Measurements from ENCODE around the gene THRAP3. TPM values are rescaled to one million over a fixed set of nuclear protein-coding genes. Genes with fewer than 3 reads are reported as not detected.
"Not testable (repeated sequence)": the region's sequence is repeated elsewhere in the genome, so short reads cannot be mapped to it uniquely, and the experiment has no call there.

Gene THRAP3
- total RNA-seq, 4 donors from 2014 or later: 90.3 to 116 (median 104) TPM

GRCh38 chr1:36222481-36223380 lies 1.5 kb upstream of the THRAP3 start:
- H3K9me3 ChIP-seq: no peaks in the 10 kb centered on the region
- H3K4me1 ChIP-seq: peaks cover 33 to 39% (median 38%) of the 10 kb centered on the region in 4 donors
- intact Hi-C loops (cut with DNase I): no loop called here
- H3K36me3 ChIP-seq: peaks cover 0 to 6% (median 3%) of the 10 kb centered on the region in 4 donors
- peak overlapping the region; percentile 83 to 99 (median 98) for H3K27ac ChIP-seq (replicated peaks in 1 of 4)
- no peak for TF ChIP-seq POLR2AphosphoS5 (IDR thresholded peaks at IDR 0.05)
- no peak for TF ChIP-seq POLR2A (IDR thresholded peaks at IDR 0.05; ENCODE audit: low read depth)
- no peak for TF ChIP-seq CTCF (IDR thresholded peaks at IDR 0.05)
- TF ChIP-seq EP300 (IDR thresholded peaks at IDR 0.05): no peak
- WGBS: 85% methylated on average over 33 of the region's 33 CpGs
- H3K4me3 ChIP-seq: peak overlapping the region; percentile 81 to 92 (median 86)
- no peaks in the 10 kb centered on the region for H3K27me3 ChIP-seq
- no peak for DNase-seq (ENCODE audit: extremely low spot score)

- no peaks in the 10 kb centered on the region for H3K27me3 ChIP-seq
- H3K9me3 ChIP-seq: no peaks in the 10 kb centered on the region
- DNase-seq (ENCODE audit: extremely low spot score): no peak
- peak overlapping the region; percentile 83 to 99 (median 98) for H3K27ac ChIP-seq (replicated peaks in 1 of 4)
- WGBS: 4% methylated on average over 16 of the region's 16 CpGs
- peak overlapping the region; percentile 81 to 92 (median 86) for H3K4me3 ChIP-seq
- peak; percentile 4 for TF ChIP-seq POLR2A (IDR thresholded peaks at IDR 0.05; ENCODE audit: low read depth)
- TF ChIP-seq EP300 (IDR thresholded peaks at IDR 0.05): no peak
- no peak for TF ChIP-seq POLR2AphosphoS5 (IDR thresholded peaks at IDR 0.05)
- peak in 1 of 3 experiments; percentile 2 for TF ChIP-seq CTCF (IDR thresholded peaks at IDR 0.05)
- H3K4me1 ChIP-seq: peaks cover 39 to 46% (median 46%) of the 10 kb centered on the region in 4 donors
- peaks cover 0 to 13% (median 10%) of the 10 kb centered on the region in 4 donors for H3K36me3 ChIP-seq
- intact Hi-C loops (cut with DNase I): no loop called here
These were observed 755 bp upstream of the THRAP3 start for GRCh38 chr1:36223381-36223995.

DNA sequence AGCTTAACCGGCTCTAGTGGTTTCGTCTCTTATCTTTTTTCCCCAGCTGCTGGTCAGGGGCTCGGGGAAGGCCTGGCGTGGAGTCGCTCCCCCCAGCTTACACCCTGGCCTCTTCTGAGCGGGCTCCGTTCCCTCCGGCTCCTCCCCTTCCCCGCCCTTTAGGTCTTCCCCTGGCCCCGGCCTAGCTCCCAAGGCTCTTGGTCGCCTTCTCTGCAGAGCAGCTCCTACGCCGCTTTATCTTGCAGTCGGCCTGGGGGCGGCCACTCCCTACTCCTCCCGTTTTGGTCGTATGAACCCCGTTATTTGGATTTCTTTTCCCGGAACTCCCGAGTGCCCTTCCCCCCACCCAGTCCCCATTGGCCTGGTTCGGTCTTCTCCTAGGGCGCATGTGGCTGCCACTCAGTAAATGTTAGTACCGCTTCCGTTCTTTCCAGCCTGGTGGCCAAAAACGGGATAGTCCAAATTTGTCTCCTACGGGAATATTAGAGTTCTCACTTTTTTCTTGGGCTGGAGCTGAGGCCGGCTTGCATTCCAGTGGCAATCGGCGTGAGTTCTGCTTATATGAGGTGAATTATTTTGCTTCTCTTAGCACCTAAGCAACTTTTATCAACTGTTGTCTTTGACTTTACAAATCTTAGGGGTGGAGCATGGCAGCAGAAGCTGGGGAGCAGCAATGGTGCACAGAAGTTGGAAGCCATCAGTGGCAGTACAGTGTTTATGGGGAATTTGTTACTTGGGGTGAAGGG lies 467 bp downstream of the THRAP3 start:
- WGBS: under 1% methylated on average over 29 of the region's 29 CpGs
- DNase-seq (ENCODE audit: extremely low spot score): peak; percentile 96
- peak overlapping the region; percentile 96 to 99 (median 98) for H3K27ac ChIP-seq (replicated peaks in 1 of 4)
- peak overlapping the region; percentile 81 to 92 (median 86) for H3K4me3 ChIP-seq
- TF ChIP-seq POLR2AphosphoS5 (IDR thresholded peaks at IDR 0.05) (peak in 1 of 2 donors; percentile 0), POLR2A (IDR thresholded peaks at IDR 0.05; ENCODE audit: low read depth) (no peak), EP300 (IDR thresholded peaks at IDR 0.05) (no peak), CTCF (IDR thresholded peaks at IDR 0.05) (peak; percentile 21 to 55 (median 28))
- H3K9me3 ChIP-seq: no peaks in the 10 kb centered on the region
- intact Hi-C loops (cut with DNase I): loop anchor here (5.0 kb wide), 1 partner anchor 63 kb away; no protein-coding TSS in a partner anchor
- peaks cover 43 to 58% (median 57%) of the 10 kb centered on the region in 4 donors for H3K4me1 ChIP-seq
- H3K27me3 ChIP-seq: no peaks in the 10 kb centered on the region
- H3K36me3 ChIP-seq: peaks cover 0 to 23% (median 15%) of the 10 kb centered on the region in 4 donors

DNA sequence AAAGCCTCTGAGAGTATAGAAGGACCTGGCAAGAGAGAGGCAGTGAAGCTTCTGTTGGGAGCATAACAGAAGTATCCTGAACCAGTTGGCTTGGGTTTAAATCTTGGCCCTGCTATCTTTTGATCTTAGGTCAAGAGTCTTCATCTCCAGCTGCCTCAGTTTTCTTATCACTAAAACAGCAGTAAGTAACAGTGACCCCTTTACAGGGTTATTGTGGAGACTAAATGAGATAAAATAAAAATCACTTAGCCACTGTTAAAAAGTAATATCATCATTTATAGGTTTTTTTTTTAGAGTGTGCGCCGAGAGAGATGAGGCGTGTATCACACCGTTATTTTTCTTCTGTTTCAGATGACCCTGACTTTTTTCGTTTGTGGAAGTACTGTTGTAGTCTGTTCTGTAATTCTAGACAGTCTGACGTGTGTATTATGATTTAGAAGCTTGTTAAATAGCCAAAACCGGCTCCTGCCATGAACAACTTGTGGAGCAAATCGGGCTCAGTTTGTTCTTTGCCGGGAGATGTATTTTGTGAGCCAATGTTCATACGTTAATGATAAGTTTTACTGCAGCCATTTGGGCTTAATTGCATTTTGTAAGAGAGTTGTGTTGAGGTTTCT lies 1.1 kb downstream of the THRAP3 start:
- Histone ChIP-seq H3K9me3 (no peaks in the 10 kb centered on the region), H3K4me3 (peak overlapping the region; percentile 81 to 92 (median 86)), H3K4me1 (peaks cover 46 to 65% (median 64%) of the 10 kb centered on the region in 4 donors), H3K36me3 (peaks cover 0 to 29% (median 21%) of the 10 kb centered on the region in 4 donors), H3K27ac (replicated peaks in 1 of 4) (peak overlapping the region; percentile 96 to 99 (median 98)), H3K27me3 (no peaks in the 10 kb centered on the region)
- TF ChIP-seq POLR2AphosphoS5 (IDR thresholded peaks at IDR 0.05) (no peak), POLR2A (IDR thresholded peaks at IDR 0.05; ENCODE audit: low read depth) (no peak), CTCF (IDR thresholded peaks at IDR 0.05) (no peak), EP300 (IDR thresholded peaks at IDR 0.05) (no peak)
- no peak for DNase-seq (ENCODE audit: extremely low spot score)
- intact Hi-C loops (cut with DNase I): loop anchor here (5.0 kb wide), 1 partner anchor 62 kb away; no protein-coding TSS in a partner anchor
- WGBS: 24% methylated on average over 10 of the region's 10 CpGs

GRCh38 chr1:36230279-36230678 lies 6.0 kb downstream of the THRAP3 start:
- Histone ChIP-seq H3K27ac (replicated peaks in 1 of 4) (peak overlapping the region; percentile 41 to 62 (median 46)), H3K4me1 (peaks cover 81 to 99% (median 99%) of the 10 kb centered on the region in 4 donors), H3K36me3 (peaks cover 7 to 53% (median 39%) of the 10 kb centered on the region in 4 donors)
- DNase-seq (ENCODE audit: extremely low spot score); intact Hi-C loops (cut with DNase I); H3K27me3 ChIP-seq; H3K9me3 ChIP-seq; H3K4me3 ChIP-seq: not testable (repeated sequence)
- WGBS: 93% methylated on average over 12 of the region's 12 CpGs

All from esophagus muscularis mucosa (tissue), 4 donors.